H9 (cell line): ENCODE results near the gene LCE3D. TPM values are rescaled to one million over a fixed set of nuclear protein-coding genes. Genes with fewer than 3 reads are reported as not detected.

Source experiments
- DNase-seq: peaks from one replicate; pipeline ENCODE4 v3.0.0-alpha.2; 2017
- H2AFZ ChIP-seq: one replicate; pipeline ENCODE4 v1.6.1; 2013; ENCODE audit warnings: mild to moderate bottlenecking, low read length, control low read depth, moderate library complexity
- H2AK5ac ChIP-seq: 2 replicates; pipeline ENCODE4 v1.6.1; 2013; ENCODE audit warnings: low read length, control low read depth, mixed read lengths; ENCODE audit not compliant: insufficient read length
- H2BK120ac ChIP-seq: one replicate; pipeline ENCODE4 v1.6.1; 2013; ENCODE audit warnings: low read depth, mild to moderate bottlenecking, low read length, control low read depth, inconsistent platforms; ENCODE audit not compliant: poor library complexity, severe bottlenecking
- H2BK12ac ChIP-seq: 2 replicates; pipeline ENCODE4 v1.6.1; 2013; ENCODE audit warnings: low read length, control low read depth, mixed read lengths, low read depth; ENCODE audit not compliant: insufficient read length
- H2BK15ac ChIP-seq: 2 replicates; pipeline ENCODE4 v1.6.1; 2013; ENCODE audit warnings: low read depth, low read length, control low read depth
- H2BK20ac ChIP-seq: one replicate; pipeline ENCODE4 v1.6.1; 2013; ENCODE audit warnings: low read depth, mild to moderate bottlenecking, low read length, control low read depth, inconsistent platforms; ENCODE audit not compliant: poor library complexity, severe bottlenecking
- H2BK5ac ChIP-seq: 2 replicates; pipeline ENCODE4 v1.6.1; 2013; ENCODE audit warnings: low read length, control low read depth, mixed read lengths; ENCODE audit not compliant: insufficient read length
- H3K14ac ChIP-seq: 2 replicates; pipeline ENCODE4 v1.6.1; 2013; ENCODE audit warnings: low read length, control low read depth; ENCODE audit not compliant: insufficient read depth
- H3K18ac ChIP-seq: 2 replicates; pipeline ENCODE4 v1.6.1; 2013; ENCODE audit warnings: low read depth, mild to moderate bottlenecking, mixed read lengths, low read length, control low read depth; ENCODE audit not compliant: insufficient read length
- H3K23ac ChIP-seq: 2 replicates; pipeline ENCODE4 v1.6.1; 2013; ENCODE audit warnings: low read length, control low read depth, mixed read lengths, low read depth; ENCODE audit not compliant: insufficient read length
- H3K23me2 ChIP-seq: 2 replicates; pipeline ENCODE4 v1.6.1; 2013; ENCODE audit warnings: low read depth, mild to moderate bottlenecking, mixed read lengths, low read length, control low read depth; ENCODE audit not compliant: insufficient read length, poor library complexity, severe bottlenecking
- H3K27ac ChIP-seq: 2 replicates; pipeline ENCODE4 v1.5.1; 2013; ENCODE audit warnings: low read length, control low read depth, mixed read lengths, low read depth; ENCODE audit not compliant: insufficient read length
- H3K27me3 ChIP-seq: 2 replicates; pipeline ENCODE4 v1.6.1; 2013; ENCODE audit warnings: low read length, control low read depth, inconsistent platforms; ENCODE audit not compliant: insufficient read depth
- H3K4ac ChIP-seq: 2 replicates; pipeline ENCODE4 v1.6.1; 2013; ENCODE audit warnings: low read depth, mild to moderate bottlenecking, control low read depth, inconsistent platforms, low read length, moderate library complexity
- H3K4me1 ChIP-seq: 2 replicates; pipeline ENCODE4 v1.6.1; 2013; ENCODE audit warnings: low read length, control low read depth, inconsistent platforms; ENCODE audit not compliant: insufficient read depth
- H3K4me2 ChIP-seq: 2 replicates; pipeline ENCODE4 v1.6.1; 2013; ENCODE audit warnings: low read length, control low read depth, mixed read lengths; ENCODE audit not compliant: insufficient read length, insufficient read depth
- H3K56ac ChIP-seq: 2 replicates; pipeline ENCODE4 v1.6.1; 2013; ENCODE audit warnings: low read depth, mild to moderate bottlenecking, mixed read lengths, low read length, control low read depth; ENCODE audit not compliant: insufficient read length
- H3K79me1 ChIP-seq: 2 replicates; pipeline ENCODE4 v1.6.1; 2013; ENCODE audit warnings: low read depth, mild to moderate bottlenecking, moderate library complexity, low read length, control low read depth, inconsistent platforms; ENCODE audit not compliant: insufficient read depth, poor library complexity, severe bottlenecking
- H3K79me2 ChIP-seq: 2 replicates; pipeline ENCODE4 v1.6.1; 2013; ENCODE audit warnings: low read length, control low read depth, inconsistent platforms; ENCODE audit not compliant: insufficient read depth
- H3K9ac ChIP-seq: 2 replicates; pipeline ENCODE4 v1.6.1; 2013; ENCODE audit warnings: low read length, control low read depth, mixed read lengths; ENCODE audit not compliant: insufficient read length; ENCODE audit errors: extremely low read depth
- H3K9me3 ChIP-seq: one replicate; pipeline ENCODE4 v1.6.1; 2013; ENCODE audit warnings: low read depth, low read length, inconsistent platforms; ENCODE audit not compliant: control insufficient read depth
- H3T11ph ChIP-seq: one replicate; pipeline ENCODE4 v1.6.1; 2013; ENCODE audit warnings: mild to moderate bottlenecking, low read length, control low read depth, inconsistent platforms
- H4K20me1 ChIP-seq: one replicate; pipeline ENCODE4 v1.6.1; 2013; ENCODE audit not compliant: control insufficient read depth, insufficient read length, insufficient read depth
- H4K5ac ChIP-seq: 2 replicates; pipeline ENCODE4 v1.6.1; 2013; ENCODE audit warnings: low read depth, mild to moderate bottlenecking, mixed read lengths, low read length, control low read depth; ENCODE audit not compliant: insufficient read length
- H4K8ac ChIP-seq: replicated peaks from 2 replicates; pipeline ENCODE4 v1.6.1; 2013; ENCODE audit warnings: low read length, control low read depth, mixed read lengths, low read depth; ENCODE audit not compliant: insufficient read length
- H4K91ac ChIP-seq: 2 replicates; pipeline ENCODE4 v1.6.1; 2013; ENCODE audit warnings: low read depth, mild to moderate bottlenecking, moderate library complexity, mixed read lengths, low read length, control low read depth; ENCODE audit not compliant: insufficient read length
- H3K27ac Mint-ChIP-seq, 3 experiments: 2 replicates in 2 of 3; 3 replicates in 1 of 3; pipeline ENCODE4 v1.8.0; 2020 to 2021; ENCODE audit warnings: mixed read lengths in 3 of 3, mild to moderate bottlenecking in 1 of 3, moderate library complexity in 1 of 3
- H3K27me3 Mint-ChIP-seq: 2 replicates; pipeline ENCODE4 v1.8.0; 2021; ENCODE audit warnings: low read depth, mild to moderate bottlenecking, moderate library complexity, mixed read lengths
- H3K36me3 Mint-ChIP-seq, 3 experiments: 2 replicates in 2 of 3; 3 replicates in 1 of 3; pipeline ENCODE4 v1.8.0; 2020 to 2021; ENCODE audit warnings: low read depth in 3 of 3, mixed read lengths in 3 of 3; ENCODE audit not compliant: insufficient read depth in 1 of 3
- H3K4me1 Mint-ChIP-seq, 2 experiments: 2 replicates each; pipeline ENCODE4 v1.8.0; 2020; ENCODE audit warnings: mixed read lengths in 2 of 2
- H3K4me3 Mint-ChIP-seq, 2 experiments: 2 replicates in 1 of 2; 3 replicates in 1 of 2; pipeline ENCODE4 v1.8.0; 2020 to 2021; ENCODE audit warnings: mild to moderate bottlenecking in 2 of 2, mixed read lengths in 2 of 2, moderate library complexity in 1 of 2
- H3K9me3 Mint-ChIP-seq, 2 experiments: 2 replicates in 1 of 2; 3 replicates in 1 of 2; pipeline ENCODE4 v1.8.0; 2020; ENCODE audit warnings: mild to moderate bottlenecking in 2 of 2, mixed read lengths in 2 of 2, moderate library complexity in 1 of 2
- WGBS: extraction: QIAGEN DNeasy Blood & Tissue Kit; methylation state at CpG from one replicate; pipeline ENCODE4 v1.1.7; 2013; ENCODE audit warnings: missing lambda C conversion rate, low lambda C conversion rate, mixed read lengths; ENCODE audit not compliant: insufficient read length; ENCODE audit errors: extremely low coverage; 5-methylcytosine and 5-hydroxymethylcytosine counted together
- total RNA-seq: library from RNA; stranded (reverse); gene quantifications from 2 replicates; pipeline ENCODE4 v1.2.1, GENCODE V29; 2021
- TF ChIP-seq, protein P1 (sequence below): fragments of 200-600 bp; sonication (generic); conservative IDR thresholded peaks from 3 replicates; pipeline ENCODE4 v1.8.0; 2021; ENCODE audit warnings: antibody characterized with exemption, mild to moderate bottlenecking

Gene LCE3D
- total RNA-seq, 1 experiment from 2014 or later: not detected

DNA sequence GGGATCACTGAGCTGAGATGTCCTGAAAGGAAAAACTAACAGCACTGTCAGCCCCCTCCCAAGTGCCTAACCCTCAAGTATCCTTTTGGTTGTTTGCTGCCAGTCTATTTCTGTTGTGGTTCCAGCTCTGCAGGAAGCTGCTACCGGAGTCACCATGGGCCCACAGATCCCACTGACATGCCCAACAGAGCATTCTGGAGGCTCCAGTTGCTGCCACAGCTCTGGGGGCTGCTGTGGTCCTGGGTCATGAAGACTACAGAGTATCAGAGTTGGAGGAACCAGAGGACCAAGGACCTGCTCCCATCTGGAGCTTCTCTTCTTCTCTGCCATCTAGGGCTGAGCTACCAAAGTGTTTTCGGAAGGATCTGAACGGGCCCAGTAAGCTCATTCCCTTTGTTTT is 41.7 kb upstream of the LCE3D start:
- H3K79me1 ChIP-seq: no peaks in the 10 kb centered on the region
- H2AFZ ChIP-seq: no peak overlapping the region
- Mint-ChIP-seq H3K27me3 (no peaks in the 10 kb centered on the region; the same call in 1 of the 2 replicates), H3K9me3 (peaks cover 89 to 91% of the 10 kb centered on the region in 2 experiments), H3K27ac (no peak overlapping the region), H3K4me1 (no peaks in the 10 kb centered on the region), H3K4me3 (no peak overlapping the region), H3K36me3 (peaks cover 10 to 46% (median 17%) of the 10 kb centered on the region in 3 experiments; a peak in 5 of 7 replicates)
- no peak overlapping the region for H3K4ac ChIP-seq
- no peak overlapping the region for H3K4me2 ChIP-seq
- H2BK20ac ChIP-seq: no peak overlapping the region
- peaks cover 94% of the 10 kb centered on the region for H3K9me3 ChIP-seq
- H3T11ph ChIP-seq: no peak overlapping the region
- WGBS: no CpG with 5 or more reads among the region's 3 CpGs
- H3K79me2 ChIP-seq: no peaks in the 10 kb centered on the region
- H2BK15ac ChIP-seq: no peak overlapping the region
- H3K23ac ChIP-seq: no peak overlapping the region
- no peak overlapping the region for H2AK5ac ChIP-seq
- no peak overlapping the region for H3K9ac ChIP-seq
- no peak overlapping the region for H4K8ac ChIP-seq
- no peaks in the 10 kb centered on the region for H3K4me1 ChIP-seq
- no peak overlapping the region for H2BK12ac ChIP-seq
- H3K14ac ChIP-seq: no peak overlapping the region
- H3K23me2 ChIP-seq: no peaks in the 10 kb centered on the region
- no peak overlapping the region for H3K56ac ChIP-seq
- no peaks in the 10 kb centered on the region for H3K27me3 ChIP-seq
- no peak overlapping the region for H4K5ac ChIP-seq
- no peak overlapping the region for H3K27ac ChIP-seq
- H2BK5ac ChIP-seq: no peak overlapping the region
- no peak for DNase-seq
- no peaks in the 10 kb centered on the region for H4K20me1 ChIP-seq
- no peak overlapping the region for H3K18ac ChIP-seq
- TF ChIP-seq, protein P1, sequence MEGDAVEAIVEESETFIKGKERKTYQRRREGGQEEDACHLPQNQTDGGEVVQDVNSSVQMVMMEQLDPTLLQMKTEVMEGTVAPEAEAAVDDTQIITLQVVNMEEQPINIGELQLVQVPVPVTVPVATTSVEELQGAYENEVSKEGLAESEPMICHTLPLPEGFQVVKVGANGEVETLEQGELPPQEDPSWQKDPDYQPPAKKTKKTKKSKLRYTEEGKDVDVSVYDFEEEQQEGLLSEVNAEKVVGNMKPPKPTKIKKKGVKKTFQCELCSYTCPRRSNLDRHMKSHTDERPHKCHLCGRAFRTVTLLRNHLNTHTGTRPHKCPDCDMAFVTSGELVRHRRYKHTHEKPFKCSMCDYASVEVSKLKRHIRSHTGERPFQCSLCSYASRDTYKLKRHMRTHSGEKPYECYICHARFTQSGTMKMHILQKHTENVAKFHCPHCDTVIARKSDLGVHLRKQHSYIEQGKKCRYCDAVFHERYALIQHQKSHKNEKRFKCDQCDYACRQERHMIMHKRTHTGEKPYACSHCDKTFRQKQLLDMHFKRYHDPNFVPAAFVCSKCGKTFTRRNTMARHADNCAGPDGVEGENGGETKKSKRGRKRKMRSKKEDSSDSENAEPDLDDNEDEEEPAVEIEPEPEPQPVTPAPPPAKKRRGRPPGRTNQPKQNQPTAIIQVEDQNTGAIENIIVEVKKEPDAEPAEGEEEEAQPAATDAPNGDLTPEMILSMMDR: no peak
- no peak overlapping the region for H4K91ac ChIP-seq
- H2BK120ac ChIP-seq: no peak overlapping the region
